C4-2B (cell line): Measurements from ENCODE around the gene SLC9B1.
"Not testable (repeated sequence)": the region's sequence is repeated elsewhere in the genome, so short reads cannot be mapped to it uniquely, and the experiment has no call there.

Source experiments
- CTCF ChIP-seq: fragments of 450-650 bp; conservative IDR thresholded peaks from 2 replicates; pipeline ENCODE4 v1.5.1; 2017; ENCODE audit warnings: mild to moderate bottlenecking
- ZFX ChIP-seq: fragments of 450-650 bp; IDR thresholded peaks from 2 replicates; pipeline ENCODE4 v1.6.1; 2017

GRCh38 chr4:102878349-102878748 is 141.2 kb downstream of the SLC9B1 start:
- not testable (repeated sequence) for TF ChIP-seq CTCF, ZFX
